Spleen (tissue), 7 donors: ENCODE results near the gene SLC30A4.

Experiments
- POLR2AphosphoS5 ChIP-seq, 3 donors: sonication (generic); formaldehyde crosslinking; IDR thresholded peaks; one replicate each; pipeline ENCODE4 v1.5.1; 2017; ENCODE audit warnings: antibody characterized with exemption in 3 of 3
- TF ChIP-seq, protein P1 (sequence below), 11 experiments: fragments of 200-600 bp in 7 of 11; fragments of 450-650 bp in 4 of 11; sonication (generic) in 4 of 11; IDR thresholded peaks in 8 of 11; conservative IDR thresholded peaks in 3 of 11; 1 replicate in 7 of 11; 2 replicates in 4 of 11; pipeline versions ENCODE4 v1.4.0 to v1.8.0; 2016 to 2021; ENCODE audit warnings: antibody characterized with exemption in 11 of 11, inconsistent platforms in 4 of 11, mild to moderate bottlenecking in 1 of 11
- donor health status: DM: no; HTN: no; CAD: no; lungs with moderate emphysema.
- donor health status: DM: no; HTN: no; CAD: no.
- donor health status: DM: no; HTN: no; CAD: no.

DNA sequence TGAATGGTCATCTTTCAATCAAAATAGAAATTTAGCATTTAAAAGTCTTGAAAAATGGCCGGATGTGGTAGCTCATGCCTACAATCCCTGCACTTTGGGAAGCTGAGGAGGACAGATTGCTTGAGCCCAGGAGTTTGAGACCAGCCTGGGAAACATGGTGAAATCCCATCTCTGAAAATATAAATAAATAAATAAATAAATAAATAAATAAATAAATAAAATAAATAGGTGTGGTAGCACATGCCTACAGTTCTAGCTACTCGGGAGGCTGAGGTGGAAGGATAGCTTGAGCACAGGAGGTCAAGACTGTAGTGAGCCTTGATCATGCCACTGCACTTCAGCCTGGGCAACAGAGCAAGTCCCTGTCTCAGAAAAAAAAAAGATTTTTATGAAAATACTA, 25.9 kb downstream of the SLC30A4 start:
- no peak for TF ChIP-seq POLR2AphosphoS5 (IDR thresholded peaks at IDR 0.05)
- TF ChIP-seq, protein P1, sequence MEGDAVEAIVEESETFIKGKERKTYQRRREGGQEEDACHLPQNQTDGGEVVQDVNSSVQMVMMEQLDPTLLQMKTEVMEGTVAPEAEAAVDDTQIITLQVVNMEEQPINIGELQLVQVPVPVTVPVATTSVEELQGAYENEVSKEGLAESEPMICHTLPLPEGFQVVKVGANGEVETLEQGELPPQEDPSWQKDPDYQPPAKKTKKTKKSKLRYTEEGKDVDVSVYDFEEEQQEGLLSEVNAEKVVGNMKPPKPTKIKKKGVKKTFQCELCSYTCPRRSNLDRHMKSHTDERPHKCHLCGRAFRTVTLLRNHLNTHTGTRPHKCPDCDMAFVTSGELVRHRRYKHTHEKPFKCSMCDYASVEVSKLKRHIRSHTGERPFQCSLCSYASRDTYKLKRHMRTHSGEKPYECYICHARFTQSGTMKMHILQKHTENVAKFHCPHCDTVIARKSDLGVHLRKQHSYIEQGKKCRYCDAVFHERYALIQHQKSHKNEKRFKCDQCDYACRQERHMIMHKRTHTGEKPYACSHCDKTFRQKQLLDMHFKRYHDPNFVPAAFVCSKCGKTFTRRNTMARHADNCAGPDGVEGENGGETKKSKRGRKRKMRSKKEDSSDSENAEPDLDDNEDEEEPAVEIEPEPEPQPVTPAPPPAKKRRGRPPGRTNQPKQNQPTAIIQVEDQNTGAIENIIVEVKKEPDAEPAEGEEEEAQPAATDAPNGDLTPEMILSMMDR (IDR thresholded peaks at IDR 0.05 in 8 of 11, conservative IDR thresholded peaks at IDR 0.05 in 3 of 11), result no peak
